GM18520 (cell line): ENCODE measurements around the gene SPRED1.

ENCODE experiments used
- ATAC-seq: cut with Tn5 transposase; IDR thresholded peaks from one replicate; pipeline ENCODE4 v1.9.1; 2021; ENCODE audit not compliant: unreplicated experiment

Gene SPRED1

GRCh38 chr15:38349251-38349650, 96.6 kb downstream of the SPRED1 start:
- no peak for ATAC-seq

- ATAC-seq, result no peak
These were observed 98.8 kb downstream of the SPRED1 start for GRCh38 chr15:38351466-38351865.

- no peak for ATAC-seq
These were observed 101.8 kb downstream of the SPRED1 start for GRCh38 chr15:38354315-38354929.

- no peak for ATAC-seq
These were observed 109.7 kb downstream of the SPRED1 start for GRCh38 chr15:38362355-38362754.

GRCh38 chr15:38367476-38367875, 114.8 kb downstream of the SPRED1 start:
- no peak for ATAC-seq

GRCh38 chr15:38369936-38370478, 117.4 kb downstream of the SPRED1 start:
- no peak for ATAC-seq

GRCh38 chr15:38373016-38373415, 120.4 kb downstream of the SPRED1 start:
- ATAC-seq, result no peak

- no peak for ATAC-seq
These were observed 121.4 kb downstream of the SPRED1 start for GRCh38 chr15:38374029-38374428.

- ATAC-seq, result no peak
These were observed 121.9 kb downstream of the SPRED1 start for GRCh38 chr15:38374556-38374955.

GRCh38 chr15:38376081-38376480, 123.4 kb downstream of the SPRED1 start:
- no peak for ATAC-seq

- ATAC-seq, result no peak
These were observed 125.0 kb downstream of the SPRED1 start for GRCh38 chr15:38377636-38378035.

- no peak for ATAC-seq
These were observed 125.5 kb downstream of the SPRED1 start for GRCh38 chr15:38378161-38378560.

GRCh38 chr15:38389924-38390542, 137.4 kb downstream of the SPRED1 start:
- ATAC-seq, result peak; percentile 79

- ATAC-seq, result no peak
These were observed 138.6 kb downstream of the SPRED1 start for GRCh38 chr15:38391191-38391590.

GRCh38 chr15:38398134-38398533, 145.5 kb downstream of the SPRED1 start:
- ATAC-seq, result no peak

GRCh38 chr15:38401106-38401505, 148.5 kb downstream of the SPRED1 start:
- no peak for ATAC-seq

GRCh38 chr15:38401701-38402100, 149.1 kb downstream of the SPRED1 start:
- no peak for ATAC-seq

GRCh38 chr15:38406436-38406835, 153.8 kb downstream of the SPRED1 start:
- no peak for ATAC-seq
